ENCODE measurements around the gene LHX6. TPM values are rescaled to one million over a fixed set of nuclear protein-coding genes. Genes with fewer than 3 reads are reported as not detected.

Gene LHX6
- total RNA-seq, 1 donor from 2014 or later: 0.34 TPM

- Mint-ChIP-seq H3K27me3 (ENCODE audit: low read depth, unreplicated experiment) (peaks cover 84% of the 10 kb centered on the region), H3K27ac (ENCODE audit: unreplicated experiment) (peak overlapping the region; percentile 53), H3K9me3 (ENCODE audit: unreplicated experiment) (peaks cover 16% of the 10 kb centered on the region), H3K4me1 (ENCODE audit: low read depth, unreplicated experiment) (peaks cover 2% of the 10 kb centered on the region), H3K36me3 (ENCODE audit: low read depth, unreplicated experiment) (peaks cover 2% of the 10 kb centered on the region), H3K4me3 (ENCODE audit: unreplicated experiment) (peak overlapping the region; percentile 70)
- DNase-seq (ENCODE audit: low read depth): no peak
- no peaks in the 10 kb centered on the region for H3K36me3 ChIP-seq (ENCODE audit: insufficient read depth, low read length)
- no peaks in the 10 kb centered on the region for H3K79me2 ChIP-seq (ENCODE audit: insufficient read depth, low read length)
- no peaks in the 10 kb centered on the region for H3K4me1 ChIP-seq (ENCODE audit: insufficient read depth, low read length)
- H3K9ac ChIP-seq (ENCODE audit: low read length): no peak overlapping the region
- no peak overlapping the region for H3K27ac ChIP-seq (ENCODE audit: low read depth, low read length)
- peaks cover 10% of the 10 kb centered on the region for H4K20me1 ChIP-seq (ENCODE audit: insufficient read depth, low read length)
- H3K27me3 ChIP-seq (ENCODE audit: insufficient read depth, low read length): peaks cover 88% of the 10 kb centered on the region
- H3K4me2 ChIP-seq (ENCODE audit: low read length): peak overlapping the region; percentile 67
- H3K9me3 ChIP-seq (ENCODE audit: insufficient read depth, low read depth, low read length): peaks cover 3% of the 10 kb centered on the region
- no peak overlapping the region for H3K4me3 ChIP-seq (ENCODE audit: insufficient read depth, low read depth, low read length)
- no peak overlapping the region for H2AFZ ChIP-seq (ENCODE audit: low read depth, low read length)
- no peak for FAIRE-seq
- TF ChIP-seq EZH2 (IDR thresholded peaks at IDR 0.05; ENCODE audit: insufficient read depth, low read length): no peak
- TF ChIP-seq, protein P1, sequence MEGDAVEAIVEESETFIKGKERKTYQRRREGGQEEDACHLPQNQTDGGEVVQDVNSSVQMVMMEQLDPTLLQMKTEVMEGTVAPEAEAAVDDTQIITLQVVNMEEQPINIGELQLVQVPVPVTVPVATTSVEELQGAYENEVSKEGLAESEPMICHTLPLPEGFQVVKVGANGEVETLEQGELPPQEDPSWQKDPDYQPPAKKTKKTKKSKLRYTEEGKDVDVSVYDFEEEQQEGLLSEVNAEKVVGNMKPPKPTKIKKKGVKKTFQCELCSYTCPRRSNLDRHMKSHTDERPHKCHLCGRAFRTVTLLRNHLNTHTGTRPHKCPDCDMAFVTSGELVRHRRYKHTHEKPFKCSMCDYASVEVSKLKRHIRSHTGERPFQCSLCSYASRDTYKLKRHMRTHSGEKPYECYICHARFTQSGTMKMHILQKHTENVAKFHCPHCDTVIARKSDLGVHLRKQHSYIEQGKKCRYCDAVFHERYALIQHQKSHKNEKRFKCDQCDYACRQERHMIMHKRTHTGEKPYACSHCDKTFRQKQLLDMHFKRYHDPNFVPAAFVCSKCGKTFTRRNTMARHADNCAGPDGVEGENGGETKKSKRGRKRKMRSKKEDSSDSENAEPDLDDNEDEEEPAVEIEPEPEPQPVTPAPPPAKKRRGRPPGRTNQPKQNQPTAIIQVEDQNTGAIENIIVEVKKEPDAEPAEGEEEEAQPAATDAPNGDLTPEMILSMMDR (IDR thresholded peaks at IDR 0.05; ENCODE audit: insufficient read depth, low read depth, low read length): no peak
Measured at GRCh38 chr9:122214507-122214906, 14.2 kb downstream of the LHX6 start.

- H3K4me2 ChIP-seq (ENCODE audit: low read length): peak overlapping the region; percentile 67
- H3K27me3 Mint-ChIP-seq (ENCODE audit: low read depth, unreplicated experiment): peaks cover 80% of the 10 kb centered on the region
- TF ChIP-seq, protein P1 (IDR thresholded peaks at IDR 0.05; ENCODE audit: insufficient read depth, low read depth, low read length): no peak
- TF ChIP-seq EZH2 (IDR thresholded peaks at IDR 0.05; ENCODE audit: insufficient read depth, low read length): peak; percentile 89
- peaks cover 3% of the 10 kb centered on the region for H4K20me1 ChIP-seq (ENCODE audit: insufficient read depth, low read length)
- no peak overlapping the region for H3K4me3 ChIP-seq (ENCODE audit: insufficient read depth, low read depth, low read length)
- no peak overlapping the region for H3K4me3 Mint-ChIP-seq (ENCODE audit: unreplicated experiment)
- no peaks in the 10 kb centered on the region for H3K36me3 ChIP-seq (ENCODE audit: insufficient read depth, low read length)
- H3K27ac Mint-ChIP-seq (ENCODE audit: unreplicated experiment): peak overlapping the region; percentile 53
- H3K9me3 Mint-ChIP-seq (ENCODE audit: unreplicated experiment): peaks cover 16% of the 10 kb centered on the region
- H3K27ac ChIP-seq (ENCODE audit: low read depth, low read length): no peak overlapping the region
- H3K36me3 Mint-ChIP-seq (ENCODE audit: low read depth, unreplicated experiment): peaks cover 2% of the 10 kb centered on the region
- no peaks in the 10 kb centered on the region for H3K79me2 ChIP-seq (ENCODE audit: insufficient read depth, low read length)
- H3K4me1 ChIP-seq (ENCODE audit: insufficient read depth, low read length): no peaks in the 10 kb centered on the region
- peaks cover 3% of the 10 kb centered on the region for H3K9me3 ChIP-seq (ENCODE audit: insufficient read depth, low read depth, low read length)
- H3K9ac ChIP-seq (ENCODE audit: low read length): no peak overlapping the region
- DNase-seq (ENCODE audit: low read depth) (no peak), FAIRE-seq (no peak)
- peaks cover 81% of the 10 kb centered on the region for H3K27me3 ChIP-seq (ENCODE audit: insufficient read depth, low read length)
- peak overlapping the region; percentile 52 for H2AFZ ChIP-seq (ENCODE audit: low read depth, low read length)
- peaks cover 2% of the 10 kb centered on the region for H3K4me1 Mint-ChIP-seq (ENCODE audit: low read depth, unreplicated experiment)
Measured at GRCh38 chr9:122213589-122214413, 15.0 kb downstream of the LHX6 start.

DNA sequence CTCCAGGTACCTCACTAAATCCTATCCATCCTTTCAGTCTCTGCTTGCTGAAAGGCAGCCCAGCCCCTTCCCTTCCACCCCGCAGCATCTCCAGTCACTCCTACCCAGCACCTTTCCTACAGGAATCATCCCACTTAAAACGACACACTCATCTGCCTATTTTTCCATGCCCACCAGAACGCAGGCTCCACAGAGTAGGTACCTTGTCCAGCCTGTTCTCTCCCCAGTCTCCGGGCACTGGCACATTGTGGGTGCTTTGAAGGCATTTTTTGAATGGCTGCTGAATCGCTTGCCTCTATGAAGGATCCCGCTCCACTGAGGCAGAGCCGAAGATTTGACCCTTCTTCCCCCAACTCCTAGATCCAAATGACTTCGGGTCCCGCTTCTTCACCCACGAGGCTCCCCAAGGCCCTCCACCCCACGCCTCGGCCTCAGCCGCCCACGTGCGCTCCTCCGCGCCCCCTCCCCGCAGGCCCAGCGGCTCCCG lies 15.6 kb downstream of the LHX6 start:
- FAIRE-seq (no peak), DNase-seq (ENCODE audit: low read depth) (no peak)
- no peak for TF ChIP-seq EZH2 (IDR thresholded peaks at IDR 0.05; ENCODE audit: insufficient read depth, low read length)
- TF ChIP-seq, protein P1 (IDR thresholded peaks at IDR 0.05; ENCODE audit: insufficient read depth, low read depth, low read length): no peak
- peaks cover 3% of the 10 kb centered on the region for H3K9me3 ChIP-seq (ENCODE audit: insufficient read depth, low read depth, low read length)
- peaks cover 76% of the 10 kb centered on the region for H3K27me3 Mint-ChIP-seq (ENCODE audit: low read depth, unreplicated experiment)
- no peak overlapping the region for H3K9ac ChIP-seq (ENCODE audit: low read length)
- peaks cover 2% of the 10 kb centered on the region for H3K4me1 Mint-ChIP-seq (ENCODE audit: low read depth, unreplicated experiment)
- H3K4me2 ChIP-seq (ENCODE audit: low read length): peak overlapping the region; percentile 67
- peaks cover 12% of the 10 kb centered on the region for H3K9me3 Mint-ChIP-seq (ENCODE audit: unreplicated experiment)
- H3K4me3 ChIP-seq (ENCODE audit: insufficient read depth, low read depth, low read length): no peak overlapping the region
- no peaks in the 10 kb centered on the region for H3K79me2 ChIP-seq (ENCODE audit: insufficient read depth, low read length)
- H3K36me3 ChIP-seq (ENCODE audit: insufficient read depth, low read length): no peaks in the 10 kb centered on the region
- no peak overlapping the region for H2AFZ ChIP-seq (ENCODE audit: low read depth, low read length)
- peak overlapping the region; percentile 65 for H3K4me3 Mint-ChIP-seq (ENCODE audit: unreplicated experiment)
- no peaks in the 10 kb centered on the region for H4K20me1 ChIP-seq (ENCODE audit: insufficient read depth, low read length)
- H3K27ac ChIP-seq (ENCODE audit: low read depth, low read length): no peak overlapping the region
- peaks cover 2% of the 10 kb centered on the region for H3K36me3 Mint-ChIP-seq (ENCODE audit: low read depth, unreplicated experiment)
- no peak overlapping the region for H3K27ac Mint-ChIP-seq (ENCODE audit: unreplicated experiment)
- no peaks in the 10 kb centered on the region for H3K4me1 ChIP-seq (ENCODE audit: insufficient read depth, low read length)
- peaks cover 74% of the 10 kb centered on the region for H3K27me3 ChIP-seq (ENCODE audit: insufficient read depth, low read length)
